Thyroid gland (tissue), 4 donors: ENCODE measurements around the gene MAN1B1. TPM values are rescaled to one million over a fixed set of nuclear protein-coding genes. Genes with fewer than 3 reads are reported as not detected.
A peak's percentile ranks its signal among the peaks of the same experiment; 100 is the strongest.

Experiments
- DNase-seq, 2 donors: peaks; one replicate each; pipeline ENCODE4 v3.0.0-alpha.2; 2019
- H3K27ac ChIP-seq, 3 donors: fragments of 200-600 bp; sonication (generic); 1 replicate in 2 of 3; 2 replicates in 1 of 3; pipeline ENCODE4 v1.5.1; 2016 to 2019; ENCODE audit warnings: mild to moderate bottlenecking in 1 of 3, moderate library complexity in 1 of 3
- H3K27me3 ChIP-seq: fragments of 200-600 bp; sonication (generic); one replicate; pipeline ENCODE4 v1.5.1; 2019
- H3K36me3 ChIP-seq, 2 donors: fragments of 200-600 bp; sonication (generic); one replicate each; pipeline ENCODE4 v1.5.1; 2016 to 2019
- H3K4me1 ChIP-seq, 2 donors: fragments of 200-600 bp; sonication (generic); one replicate each; pipeline ENCODE4 v1.5.1; 2017 to 2019
- H3K4me3 ChIP-seq, 3 donors: fragments of 200-600 bp; sonication (generic); replicated peaks in 1 of 3; 1 replicate in 2 of 3; 2 replicates in 1 of 3; pipeline ENCODE4 v1.5.1; 2016; ENCODE audit warnings: mild to moderate bottlenecking in 1 of 3
- H3K9me3 ChIP-seq: fragments of 200-600 bp; sonication (generic); one replicate; pipeline ENCODE4 v1.5.1; 2017
- CTCF ChIP-seq, 6 experiments: fragments of 200-600 bp in 3 of 6; fragments of 450-650 bp in 3 of 6; sonication (generic) in 3 of 6; IDR thresholded peaks; one replicate each; pipeline ENCODE4 v1.5.1; 2016 to 2019; ENCODE audit warnings: antibody characterized with exemption in 6 of 6, mild to moderate bottlenecking in 2 of 6, inconsistent platforms in 1 of 6, moderate library complexity in 1 of 6
- POLR2A ChIP-seq, 2 donors: fragments of 450-650 bp; IDR thresholded peaks; one replicate each; pipeline ENCODE4 v1.6.1; 2017; ENCODE audit warnings: antibody characterized with exemption in 2 of 2, mild to moderate bottlenecking in 2 of 2, moderate library complexity in 1 of 2
- WGBS, 2 donors: methylation state at CpG; one replicate each; pipeline ENCODE4 v1.1.5; 2017; 5-methylcytosine and 5-hydroxymethylcytosine counted together
- intact Hi-C: fragments of 100-400 bp; cut with DNase I; formaldehyde crosslinking; loops from one replicate; pipeline ENCODE4 v1.15.1; 2023
- total RNA-seq, 4 donors: library from RNA; depleted of rRNA; stranded (reverse); fragments of >200 nt; gene quantifications; one replicate each; pipeline ENCODE4 v1.2.3, GENCODE V29; 2016

The MAN1B1 gene
- total RNA-seq, 4 donors from 2014 or later: 48.2 to 73.8 (median 67.2) TPM

GRCh38 chr9:137136881-137137607, 50.3 kb downstream of the MAN1B1 start:
- TF ChIP-seq POLR2A (IDR thresholded peaks at IDR 0.05) (no peak), CTCF (IDR thresholded peaks at IDR 0.05) (no peak)
- WGBS, 2 donors: 76 to 78% methylated on average over 20 to 23 of the region's 23 CpGs
- H3K27ac ChIP-seq: no peak overlapping the region
- H3K9me3 ChIP-seq: no peaks in the 10 kb centered on the region
- no peak for DNase-seq
- peaks cover 0 to 3% of the 10 kb centered on the region in 2 donors for H3K4me1 ChIP-seq
- no peaks in the 10 kb centered on the region for H3K36me3 ChIP-seq
- H3K4me3 ChIP-seq: no peak overlapping the region
- H3K27me3 ChIP-seq: peaks cover 17% of the 10 kb centered on the region
- intact Hi-C loops: no loop called here

GRCh38 chr9:137138058-137138721, 51.4 kb downstream of the MAN1B1 start:
- H3K27ac ChIP-seq: no peak overlapping the region
- TF ChIP-seq POLR2A (IDR thresholded peaks at IDR 0.05) (no peak), CTCF (IDR thresholded peaks at IDR 0.05) (no peak)
- no peak overlapping the region for H3K4me3 ChIP-seq
- intact Hi-C loops: no loop called here
- DNase-seq: no peak
- H3K36me3 ChIP-seq: no peaks in the 10 kb centered on the region
- H3K9me3 ChIP-seq: no peaks in the 10 kb centered on the region
- WGBS, 2 donors: 10% methylated on average over 15 to 24 of the region's 25 CpGs
- H3K27me3 ChIP-seq: peaks cover 17% of the 10 kb centered on the region
- peaks cover 0 to 3% of the 10 kb centered on the region in 2 donors for H3K4me1 ChIP-seq

- Histone ChIP-seq H3K9me3 (no peaks in the 10 kb centered on the region), H3K27me3 (peaks cover 17% of the 10 kb centered on the region), H3K4me1 (peaks cover 0 to 3% of the 10 kb centered on the region in 2 donors), H3K27ac (no peak within 1 kb of the TSS), H3K36me3 (no peaks in the 10 kb centered on the region), H3K4me3 (no peak within 1 kb of the TSS)
- intact Hi-C loops: no loop called here
- TF ChIP-seq POLR2A (IDR thresholded peaks at IDR 0.05): no peak
- TF ChIP-seq CTCF (IDR thresholded peaks at IDR 0.05): no peak
- DNase-seq: peak; percentile 41 to 50
- 23% methylated on average over 6 of the region's 104 CpGs; no CpG with 5 or more reads in 1 of the 2 donors for WGBS, 2 donors
Measured at GRCh38 chr9:137138722-137139467, 52.1 kb downstream of the MAN1B1 start, which contains the start of gene GRIN1. GRIN1 (plus strand) TSS chr9:137139154; CDS start chr9:137139487, 333 bp downstream.

- intact Hi-C loops: no loop called here
- Histone ChIP-seq H3K36me3 (no peaks in the 10 kb centered on the region), H3K27ac (no peak overlapping the region), H3K4me1 (peaks cover 0 to 3% of the 10 kb centered on the region in 2 donors), H3K27me3 (peaks cover 17% of the 10 kb centered on the region), H3K4me3 (no peak overlapping the region), H3K9me3 (no peaks in the 10 kb centered on the region)
- WGBS, 2 donors: 61 to 72% methylated on average over 15 to 17 of the region's 37 CpGs
- TF ChIP-seq POLR2A (IDR thresholded peaks at IDR 0.05) (no peak), CTCF (IDR thresholded peaks at IDR 0.05) (no peak)
- DNase-seq: no peak
Measured at GRCh38 chr9:137139468-137140150, 52.8 kb downstream of the MAN1B1 start.
